GM18951 (cell line): Measurements from ENCODE around the gene RAB40C.

Experiments used
- POLR2A ChIP-seq: IDR thresholded peaks from 4 replicates; pipeline ENCODE4 v1.6.1; 2011; ENCODE audit warnings: mild to moderate bottlenecking; ENCODE audit not compliant: insufficient read length, insufficient read depth; ENCODE audit errors: extremely low read depth
- in situ Hi-C: fragments of 300-500 bp; cut with MboI; formaldehyde crosslinking; loops from one replicate; pipeline ENCODE4 v1.12.0; 2022; ENCODE audit warnings: low sequenced_read_pairs, mixed read lengths, inconsistent platforms; ENCODE audit not compliant: unreplicated experiment

RAB40C gene

GRCh38 chr16:554640-555365 is 35.1 kb upstream of the RAB40C start:
- no peak for TF ChIP-seq POLR2A
- in situ Hi-C loops, result no loop called here

GRCh38 chr16:555528-556473 is 34.1 kb upstream of the RAB40C start:
- TF ChIP-seq POLR2A, result no peak
- in situ Hi-C loops, result no loop called here

- no peak for TF ChIP-seq POLR2A
- in situ Hi-C loops, result no loop called here
Observed at GRCh38 chr16:556474-557173, 33.2 kb upstream of the RAB40C start.

- in situ Hi-C loops, result no loop called here
Observed at GRCh38 chr16:557463-558297, 32.2 kb upstream of the RAB40C start.

GRCh38 chr16:558298-559020 is 31.4 kb upstream of the RAB40C start:
- TF ChIP-seq POLR2A, result no peak
- in situ Hi-C loops, result no loop called here

More at GRCh38 chr16:557463-558297, 32.2 kb upstream of the RAB40C start:
- TF ChIP-seq POLR2A, result no peak

- in situ Hi-C loops, result no loop called here
Observed at GRCh38 chr16:559021-559380, 30.9 kb upstream of the RAB40C start.

GRCh38 chr16:559411-560203 is 30.3 kb upstream of the RAB40C start:
- in situ Hi-C loops, result no loop called here
- no peak for TF ChIP-seq POLR2A

More at GRCh38 chr16:559021-559380, 30.9 kb upstream of the RAB40C start:
- TF ChIP-seq POLR2A, result no peak

GRCh38 chr16:560204-560700 is 29.6 kb upstream of the RAB40C start, which contains the start of gene PRR35:
PRR35 (plus strand) TSS chr16:560394; CDS start chr16:563295, 2,901 bp downstream.
- in situ Hi-C loops, result no loop called here

GRCh38 chr16:560701-561412 is 29.0 kb upstream of the RAB40C start:
- no peak for TF ChIP-seq POLR2A
- in situ Hi-C loops, result no loop called here

More at GRCh38 chr16:560204-560700, 29.6 kb upstream of the RAB40C start, which contains the start of gene PRR35:
- no peak for TF ChIP-seq POLR2A

- in situ Hi-C loops, result no loop called here
- no peak for TF ChIP-seq POLR2A
Observed at GRCh38 chr16:561413-561794, 28.5 kb upstream of the RAB40C start.
